Stimulated activated naive CD8-positive, alpha-beta T cell treated with anti-CD3 and anti-CD28 coated beads, Interleukin-15, Interleukin-2, amounts not matched to agents 100 U/mL and 50 U/mL, for 24 hours (primary cell): ENCODE measurements around the gene CDIPT.
"Not testable (repeated sequence)": the region's sequence is repeated elsewhere in the genome, so short reads cannot be mapped to it uniquely, and the experiment has no call there.

ENCODE experiments used
- ATAC-seq: fragments of 150-1000 bp; cut with Tn5 transposase; one replicate; pipeline ENCODE4 v1.10.0; 2021
- DNase-seq: peaks from one replicate; pipeline ENCODE4 v3.0.0; 2021

Gene CDIPT

GRCh38 chr16:29896841-29897240 is 33.8 kb upstream of the CDIPT start:
- DNase-seq (no peak), ATAC-seq (no peak)

- ATAC-seq, result no peak
- DNase-seq, result no peak
These were observed 31.3 kb upstream of the CDIPT start for GRCh38 chr16:29894352-29894751.

- DNase-seq (no peak), ATAC-seq (no peak)
These were observed 30.5 kb upstream of the CDIPT start for GRCh38 chr16:29893553-29893952.

GRCh38 chr16:29892458-29892813 is 29.4 kb upstream of the CDIPT start:
- ATAC-seq, result no peak
- DNase-seq, result no peak

GRCh38 chr16:29891525-29892457 is 28.8 kb upstream of the CDIPT start:
- DNase-seq, result no peak

GRCh38 chr16:29889372-29889771 is 26.3 kb upstream of the CDIPT start:
- not testable (repeated sequence) for DNase-seq, ATAC-seq

More at GRCh38 chr16:29891525-29892457, 28.8 kb upstream of the CDIPT start:
- ATAC-seq, result no peak

GRCh38 chr16:29883987-29884386 is 21.0 kb upstream of the CDIPT start:
- DNase-seq (no peak), ATAC-seq (no peak)

- ATAC-seq, result no peak
These were observed 18.0 kb upstream of the CDIPT start for GRCh38 chr16:29881050-29881449.

GRCh38 chr16:29878172-29878571 is 15.1 kb upstream of the CDIPT start:
- no peak for ATAC-seq

More at GRCh38 chr16:29881050-29881449, 18.0 kb upstream of the CDIPT start:
- DNase-seq, result no peak

GRCh38 chr16:29877266-29877961 is 14.4 kb upstream of the CDIPT start:
- DNase-seq (peak; percentile 69), ATAC-seq (peak; percentile 70)

More at GRCh38 chr16:29878172-29878571, 15.1 kb upstream of the CDIPT start:
- DNase-seq, result no peak

- peak; percentile 29 for ATAC-seq
- peak; percentile 58 for DNase-seq
These were observed 13.7 kb upstream of the CDIPT start for GRCh38 chr16:29876594-29877249.

GRCh38 chr16:29876217-29876593 is 13.2 kb upstream of the CDIPT start:
- ATAC-seq (no peak), DNase-seq (no peak)

GRCh38 chr16:29875206-29875605 is 12.2 kb upstream of the CDIPT start:
- ATAC-seq, result no peak
- DNase-seq, result no peak

GRCh38 chr16:29873319-29873718 is 10.3 kb upstream of the CDIPT start:
- no peak for ATAC-seq
- no peak for DNase-seq

GRCh38 chr16:29871822-29872546 is 9.0 kb upstream of the CDIPT start:
- no peak for ATAC-seq
- no peak for DNase-seq

GRCh38 chr16:29869067-29869466 is 6.0 kb upstream of the CDIPT start:
- not testable (repeated sequence) for DNase-seq, ATAC-seq

- ATAC-seq (no peak), DNase-seq (no peak)
These were observed 5.5 kb upstream of the CDIPT start for GRCh38 chr16:29868396-29869009.

GRCh38 chr16:29864205-29864604 is 1.2 kb upstream of the CDIPT start:
- ATAC-seq (no peak), DNase-seq (no peak)

- ATAC-seq, result no peak
- no peak for DNase-seq
These were observed 601 bp upstream of the CDIPT start for GRCh38 chr16:29863669-29863984.

GRCh38 chr16:29862383-29862883 is 593 bp downstream of the CDIPT start:
- ATAC-seq, result no peak
- peak; percentile 20 for DNase-seq

GRCh38 chr16:29860218-29860617 is 2.8 kb downstream of the CDIPT start:
- DNase-seq (no peak), ATAC-seq (no peak)

GRCh38 chr16:29858974-29859373 is 4.1 kb downstream of the CDIPT start:
- ATAC-seq, result no peak
- no peak for DNase-seq
